Liver (tissue), 9 donors: ENCODE results near the gene ATG16L1. TPM values are rescaled to one million over a fixed set of nuclear protein-coding genes. Genes with fewer than 3 reads are reported as not detected.

Source experiments
- DNase-seq: peaks from one replicate; pipeline ENCODE4 v3.0.0-alpha.2; 2017; ENCODE audit warnings: low spot score
- H3K27ac ChIP-seq, 2 donors: one replicate each; pipeline ENCODE4 v1.7.0; 2013; ENCODE audit warnings: inconsistent platforms in 2 of 2, low read length in 2 of 2, control low read depth in 1 of 2, low read depth in 1 of 2, mild to moderate bottlenecking in 1 of 2
- H3K27me3 ChIP-seq, 4 donors: one replicate each; pipeline versions ENCODE4 v1.6.1 to v1.7.0; 2013; ENCODE audit warnings: low read length in 3 of 4, inconsistent platforms in 1 of 4, mild to moderate bottlenecking in 1 of 4, moderate library complexity in 1 of 4; ENCODE audit not compliant: control insufficient read depth in 4 of 4, insufficient read depth in 4 of 4
- H3K36me3 ChIP-seq, 4 donors: one replicate each; pipeline versions ENCODE4 v1.6.1 to v1.7.0; 2013; ENCODE audit warnings: low read length in 3 of 4, mild to moderate bottlenecking in 3 of 4, low read depth in 1 of 4, moderate library complexity in 1 of 4; ENCODE audit not compliant: control insufficient read depth in 4 of 4, insufficient read depth in 3 of 4
- H3K4me1 ChIP-seq, 4 donors: one replicate each; pipeline versions ENCODE4 v1.6.1 to v1.7.0; 2013; ENCODE audit warnings: low read length in 3 of 4, mild to moderate bottlenecking in 3 of 4, moderate library complexity in 1 of 4; ENCODE audit not compliant: control insufficient read depth in 4 of 4, insufficient read depth in 4 of 4
- H3K4me3 ChIP-seq, 3 donors: one replicate each; pipeline versions ENCODE4 v1.6.1 to v1.7.0; 2013; ENCODE audit warnings: low read length in 3 of 3, control low read depth in 1 of 3, low read depth in 1 of 3, mild to moderate bottlenecking in 1 of 3
- H3K9ac ChIP-seq, 2 donors: one replicate each; pipeline ENCODE4 v1.7.0; 2013; ENCODE audit warnings: low read length in 2 of 2, mild to moderate bottlenecking in 2 of 2, moderate library complexity in 2 of 2, control low read depth in 1 of 2, low read depth in 1 of 2
- H3K9me3 ChIP-seq, 4 donors: one replicate each; pipeline versions ENCODE4 v1.6.1 to v1.7.0; 2013; ENCODE audit warnings: low read length in 3 of 4; ENCODE audit not compliant: control insufficient read depth in 4 of 4
- ATF3 ChIP-seq: IDR thresholded peaks from 2 replicates; pipeline ENCODE4 v1.6.1; 2016; ENCODE audit warnings: antibody characterized with exemption
- CTCF ChIP-seq: fragments of 150-350 bp; IDR thresholded peaks from 2 replicates; pipeline ENCODE4 v1.5.1; 2017; ENCODE audit warnings: improper control_type of control experiment, low read depth, low read length; ENCODE audit not compliant: missing input control
- EGR1 ChIP-seq, 2 donors: IDR thresholded peaks; 2 replicates each; pipeline ENCODE4 v1.6.1; 2016 to 2018; ENCODE audit warnings: antibody characterized with exemption in 2 of 2, low read depth in 2 of 2
- FOXA1 ChIP-seq: IDR thresholded peaks from 2 replicates; pipeline ENCODE4 v1.6.1; 2016; ENCODE audit warnings: antibody characterized with exemption
- FOXA2 ChIP-seq: IDR thresholded peaks from 2 replicates; pipeline ENCODE4 v1.6.1; 2016; ENCODE audit warnings: antibody characterized with exemption
- GABPA ChIP-seq, 2 donors: IDR thresholded peaks in 1 of 2; conservative IDR thresholded peaks in 1 of 2; 2 replicates each; pipeline ENCODE4 v1.6.1; 2016; ENCODE audit warnings: antibody characterized with exemption in 2 of 2, mild to moderate bottlenecking in 1 of 2, moderate library complexity in 1 of 2
- HNF4A ChIP-seq, 2 donors: conservative IDR thresholded peaks; 2 replicates each; pipeline ENCODE4 v1.6.1; 2016; ENCODE audit warnings: antibody characterized with exemption in 2 of 2, mild to moderate bottlenecking in 2 of 2
- HNF4G ChIP-seq: IDR thresholded peaks from 2 replicates; pipeline ENCODE4 v1.6.1; 2016; ENCODE audit warnings: antibody characterized with exemption
- JUND ChIP-seq, 2 donors: IDR thresholded peaks; 2 replicates each; pipeline ENCODE4 v1.6.1; 2016; ENCODE audit warnings: antibody characterized with exemption in 2 of 2
- MAX ChIP-seq: IDR thresholded peaks from 2 replicates; pipeline ENCODE4 v1.6.1; 2016; ENCODE audit warnings: antibody characterized with exemption
- NR2F2 ChIP-seq: IDR thresholded peaks from 2 replicates; pipeline ENCODE4 v1.6.1; 2016; ENCODE audit warnings: antibody characterized with exemption
- RAD21 ChIP-seq, 2 donors: IDR thresholded peaks; 2 replicates each; pipeline ENCODE4 v1.6.1; 2016; ENCODE audit warnings: antibody characterized with exemption in 2 of 2, mild to moderate bottlenecking in 2 of 2
- REST ChIP-seq: IDR thresholded peaks from 2 replicates; pipeline ENCODE4 v1.6.1; 2016; ENCODE audit warnings: antibody characterized with exemption, mild to moderate bottlenecking
- RXRA ChIP-seq, 2 donors: IDR thresholded peaks; 2 replicates each; pipeline ENCODE4 v1.6.1; 2017 to 2018; ENCODE audit warnings: antibody characterized with exemption in 2 of 2, mild to moderate bottlenecking in 1 of 2
- SP1 ChIP-seq: IDR thresholded peaks from 2 replicates; pipeline ENCODE4 v1.6.1; 2018; ENCODE audit warnings: antibody characterized with exemption, mild to moderate bottlenecking
- TAF1 ChIP-seq: conservative IDR thresholded peaks from 2 replicates; pipeline ENCODE4 v1.6.1; 2016; ENCODE audit warnings: antibody characterized with exemption, mild to moderate bottlenecking
- YY1 ChIP-seq: IDR thresholded peaks from 2 replicates; pipeline ENCODE4 v1.6.1; 2016; ENCODE audit warnings: antibody characterized with exemption, mild to moderate bottlenecking
- ZBTB33 ChIP-seq: IDR thresholded peaks from 2 replicates; pipeline ENCODE4 v1.6.1; 2016; ENCODE audit warnings: antibody characterized with exemption
- polyA plus RNA-seq, 2 donors: library from polyadenylated mRNA; stranded (reverse) in 1 of 2; unstranded in 1 of 2; fragments of 200-250 nt in 1 of 2; fragments of >200 nt in 1 of 2; fragmentation: Nextera tagmentation in 1 of 2; extraction: Ambion mirVana in 1 of 2; gene quantifications; one replicate each; pipeline versions ENCODE4 v1.2.1 to v1.2.3, GENCODE V29; 2013 to 2015
- total RNA-seq, 2 donors: library from RNA; depleted of rRNA; stranded (reverse); fragments of >200 nt; gene quantifications; one replicate each; pipeline ENCODE4 v1.2.3, GENCODE V29; 2014
- donor health status: healthy.
- donor health status: healthy.
- donor health status: healthy.
- donor health status: healthy.
- donor health status: healthy.

ATG16L1 gene
- total and polyA plus RNA-seq, 4 donors, result 6.4 to 22.8 (median 15.7) TPM

- Histone ChIP-seq H3K36me3 (no peaks in the 10 kb centered on the region), H3K4me1 (peaks cover 0 to 7% (median 4%) of the 10 kb centered on the region in 4 donors), H3K9ac (no peak overlapping the region), H3K4me3 (no peak overlapping the region), H3K9me3 (no peaks in the 10 kb centered on the region), H3K27ac (no peak overlapping the region), H3K27me3 (no peaks in the 10 kb centered on the region)
- no peak for TF ChIP-seq JUND (IDR thresholded peaks at IDR 0.05)
- no peak for TF ChIP-seq SP1
- no peak for TF ChIP-seq CTCF
- TF ChIP-seq MAX, result no peak
- no peak for TF ChIP-seq RXRA (IDR thresholded peaks at IDR 0.05)
- TF ChIP-seq HNF4G, result no peak
- no peak for TF ChIP-seq TAF1
- no peak for TF ChIP-seq YY1
- no peak for TF ChIP-seq RAD21 (IDR thresholded peaks at IDR 0.05)
- no peak for TF ChIP-seq FOXA1
- no peak for TF ChIP-seq FOXA2
- TF ChIP-seq ATF3, result no peak
- TF ChIP-seq HNF4A (conservative IDR thresholded peaks at IDR 0.05), result no peak
- no peak for TF ChIP-seq EGR1 (IDR thresholded peaks at IDR 0.05; ENCODE audit: low read depth in 2 of 2)
- TF ChIP-seq ZBTB33, result no peak
- TF ChIP-seq NR2F2, result no peak
- no peak for TF ChIP-seq GABPA (IDR thresholded peaks at IDR 0.05 in 1 of 2, conservative IDR thresholded peaks at IDR 0.05 in 1 of 2)
- no peak for TF ChIP-seq REST
- DNase-seq, result no peak
Observed at GRCh38 chr2:233247744-233248143, 3.7 kb upstream of the ATG16L1 start.
